ENCODE measurements around the gene TMEM203. TPM values are rescaled to one million over a fixed set of nuclear protein-coding genes. Genes with fewer than 3 reads are reported as not detected.

Gene TMEM203
- polyA plus RNA-seq, 1 donor from 2014 or later: 61.1 TPM

- H3K27me3 ChIP-seq (ENCODE audit: insufficient read depth, low read depth, low read length): peaks cover 71% of the 10 kb centered on the region
These were observed 40.8 kb downstream of the TMEM203 start for GRCh38 chr9:137164370-137165249.

GRCh38 chr9:137163805-137164204, 41.6 kb downstream of the TMEM203 start:
- no peak overlapping the region for H2AFZ ChIP-seq (ENCODE audit: low read depth, low read length)
- TF ChIP-seq REST (IDR thresholded peaks at IDR 0.05; ENCODE audit: borderline replicate concordance) (no peak), SMC3 (conservative IDR thresholded peaks at IDR 0.05; ENCODE audit: poor library complexity) (no peak), CTCF (IDR thresholded peaks at IDR 0.05; ENCODE audit: poor library complexity, severe bottlenecking) (no peak), EP300 (conservative IDR thresholded peaks at IDR 0.05; ENCODE audit: poor library complexity, severe bottlenecking) (no peak), POLR2AphosphoS5 (IDR thresholded peaks at IDR 0.05) (no peak), MXI1 (conservative IDR thresholded peaks at IDR 0.05; ENCODE audit: poor library complexity, severe bottlenecking) (no peak), TAF1 (IDR thresholded peaks at IDR 0.05; ENCODE audit: low read depth) (no peak)
- H3F3A ChIP-seq (ENCODE audit: insufficient read depth, low read length, poor library complexity, severe bottlenecking): no peaks in the 10 kb centered on the region
- no peak overlapping the region for H3K9ac ChIP-seq (ENCODE audit: low read length)
- H3K4me2 ChIP-seq (ENCODE audit: low read length): no peak overlapping the region
- peaks cover 79% of the 10 kb centered on the region for H3K27me3 ChIP-seq (ENCODE audit: insufficient read depth, low read depth, low read length)
- no peak overlapping the region for H3K27ac ChIP-seq (ENCODE audit: low read length)
- H3K36me3 ChIP-seq (ENCODE audit: insufficient read depth, low read length): no peaks in the 10 kb centered on the region
- no peaks in the 10 kb centered on the region for H3K9me3 ChIP-seq (ENCODE audit: low read length)
- H3K79me2 ChIP-seq (replicated peaks; ENCODE audit: insufficient read depth, low read length): no peaks in the 10 kb centered on the region
- H4K20me1 ChIP-seq (ENCODE audit: insufficient read depth): no peaks in the 10 kb centered on the region
- no peak overlapping the region for H3K4me3 ChIP-seq (ENCODE audit: low read length)
- H3K9me2 ChIP-seq (ENCODE audit: insufficient read depth, low read length): no peaks in the 10 kb centered on the region

More at GRCh38 chr9:137164370-137165249, 40.8 kb downstream of the TMEM203 start:
- Histone ChIP-seq H3K9ac (ENCODE audit: low read length) (no peak overlapping the region), H3K4me2 (ENCODE audit: low read length) (no peak overlapping the region), H4K20me1 (ENCODE audit: insufficient read depth) (no peaks in the 10 kb centered on the region), H3K9me2 (ENCODE audit: insufficient read depth, low read length) (no peaks in the 10 kb centered on the region), H3K4me3 (ENCODE audit: low read length) (no peak overlapping the region), H3K79me2 (replicated peaks; ENCODE audit: insufficient read depth, low read length) (no peaks in the 10 kb centered on the region), H2AFZ (ENCODE audit: low read depth, low read length) (no peak overlapping the region), H3K36me3 (ENCODE audit: insufficient read depth, low read length) (no peaks in the 10 kb centered on the region), H3F3A (ENCODE audit: insufficient read depth, low read length, poor library complexity, severe bottlenecking) (no peaks in the 10 kb centered on the region), H3K9me3 (ENCODE audit: low read length) (no peaks in the 10 kb centered on the region), H3K27ac (ENCODE audit: low read length) (no peak overlapping the region)
- TF ChIP-seq MXI1 (conservative IDR thresholded peaks at IDR 0.05; ENCODE audit: poor library complexity, severe bottlenecking): no peak
- TF ChIP-seq TAF1 (IDR thresholded peaks at IDR 0.05; ENCODE audit: low read depth): no peak
- TF ChIP-seq EZH2 (IDR thresholded peaks at IDR 0.05; ENCODE audit: borderline replicate concordance, insufficient read depth, low read length, poor library complexity, severe bottlenecking): no peak
- TF ChIP-seq RAD21 (conservative IDR thresholded peaks at IDR 0.05): no peak
- TF ChIP-seq REST (IDR thresholded peaks at IDR 0.05; ENCODE audit: borderline replicate concordance): no peak
